ENCODE measurements around the gene TIMP2.

Gene TIMP2

DNA sequence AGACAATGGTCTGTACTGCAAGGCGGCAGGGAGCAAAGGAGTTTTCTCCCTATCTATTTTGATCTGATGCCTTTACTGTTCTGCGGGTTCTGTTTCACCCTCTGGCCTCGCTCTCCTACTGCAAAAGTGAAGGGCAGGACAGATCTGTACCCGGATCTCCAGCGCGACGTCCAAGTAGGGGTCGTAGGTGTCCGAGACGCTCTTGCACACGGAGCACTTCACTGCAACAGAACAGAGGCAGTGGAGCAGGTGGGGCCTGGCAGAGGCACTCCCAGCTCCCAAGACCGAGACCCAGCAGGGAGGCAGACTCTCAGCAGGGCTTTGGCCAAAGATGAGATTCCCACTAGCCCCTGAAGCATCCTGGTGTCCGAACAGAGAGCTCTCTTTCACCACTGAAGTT is 104.3 kb downstream of the TIMP2 start:
- H3K36me3 ChIP-seq (ENCODE audit: low read depth): peaks cover 92% of the 10 kb centered on the region
- H3K9me3 ChIP-seq (ENCODE audit: severe bottlenecking): no peaks in the 10 kb centered on the region
- no peak overlapping the region for H3K27ac ChIP-seq (ENCODE audit: poor library complexity, severe bottlenecking)
- no peak overlapping the region for H3K4me3 ChIP-seq (ENCODE audit: severe bottlenecking)
- no peaks in the 10 kb centered on the region for H3K4me1 ChIP-seq (ENCODE audit: insufficient read depth, poor library complexity, severe bottlenecking)
- TF ChIP-seq, protein P1, sequence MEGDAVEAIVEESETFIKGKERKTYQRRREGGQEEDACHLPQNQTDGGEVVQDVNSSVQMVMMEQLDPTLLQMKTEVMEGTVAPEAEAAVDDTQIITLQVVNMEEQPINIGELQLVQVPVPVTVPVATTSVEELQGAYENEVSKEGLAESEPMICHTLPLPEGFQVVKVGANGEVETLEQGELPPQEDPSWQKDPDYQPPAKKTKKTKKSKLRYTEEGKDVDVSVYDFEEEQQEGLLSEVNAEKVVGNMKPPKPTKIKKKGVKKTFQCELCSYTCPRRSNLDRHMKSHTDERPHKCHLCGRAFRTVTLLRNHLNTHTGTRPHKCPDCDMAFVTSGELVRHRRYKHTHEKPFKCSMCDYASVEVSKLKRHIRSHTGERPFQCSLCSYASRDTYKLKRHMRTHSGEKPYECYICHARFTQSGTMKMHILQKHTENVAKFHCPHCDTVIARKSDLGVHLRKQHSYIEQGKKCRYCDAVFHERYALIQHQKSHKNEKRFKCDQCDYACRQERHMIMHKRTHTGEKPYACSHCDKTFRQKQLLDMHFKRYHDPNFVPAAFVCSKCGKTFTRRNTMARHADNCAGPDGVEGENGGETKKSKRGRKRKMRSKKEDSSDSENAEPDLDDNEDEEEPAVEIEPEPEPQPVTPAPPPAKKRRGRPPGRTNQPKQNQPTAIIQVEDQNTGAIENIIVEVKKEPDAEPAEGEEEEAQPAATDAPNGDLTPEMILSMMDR (IDR thresholded peaks at IDR 0.05; ENCODE audit: poor library complexity, severe bottlenecking): no peak
- ATAC-seq (ENCODE audit: low read depth) (no peak), DNase-seq (ENCODE audit: low spot score) (no peak)
- no peaks in the 10 kb centered on the region for H3K27me3 ChIP-seq (ENCODE audit: insufficient read depth, poor library complexity, severe bottlenecking)

DNA sequence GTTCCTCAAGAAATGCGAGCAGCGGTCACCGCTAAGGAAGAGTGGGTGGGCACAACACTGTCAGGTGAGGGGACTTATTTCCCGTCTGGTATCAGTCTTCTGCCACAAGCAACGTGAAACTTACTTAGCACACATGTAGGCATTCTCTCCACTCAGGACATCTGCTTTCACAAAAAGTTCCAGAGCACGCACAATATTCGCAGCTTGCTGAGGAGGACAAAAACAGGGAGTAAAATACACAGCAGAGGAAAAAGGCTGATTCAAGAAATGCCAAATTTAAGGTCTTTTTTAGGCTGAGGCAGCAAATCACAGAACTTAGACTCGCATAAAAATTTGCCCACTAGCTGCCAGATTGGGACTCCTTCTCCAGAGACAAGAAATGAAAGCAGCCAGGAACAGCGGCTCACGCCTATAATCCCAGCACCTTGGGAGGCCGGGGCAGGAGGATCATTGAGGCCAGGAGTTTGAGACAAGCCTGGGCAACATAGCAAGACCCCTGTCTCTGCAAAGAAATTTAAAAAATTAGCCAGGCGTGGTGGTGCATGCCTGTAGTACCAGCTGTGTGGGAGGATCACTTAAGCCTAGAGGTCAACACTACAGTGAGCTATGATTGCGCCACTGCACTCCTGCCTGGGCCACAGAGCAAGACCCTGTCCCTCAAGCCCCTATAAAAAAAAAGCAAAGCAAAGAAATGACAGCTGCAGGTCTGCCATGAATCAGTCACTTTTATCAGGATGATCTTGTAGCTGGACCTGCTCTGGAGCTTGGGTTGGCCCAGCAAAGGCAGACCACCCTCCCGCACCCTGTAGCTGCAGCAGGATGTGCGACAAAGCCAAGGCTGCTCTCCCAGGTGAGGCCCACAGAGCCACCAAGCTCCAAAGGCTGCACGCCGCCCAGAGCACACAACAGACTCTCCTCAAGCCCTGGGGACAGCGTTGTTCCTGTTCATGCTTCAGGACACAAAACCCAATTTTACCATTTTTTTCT is 105.1 kb downstream of the TIMP2 start:
- TF ChIP-seq, protein P1 (IDR thresholded peaks at IDR 0.05; ENCODE audit: poor library complexity, severe bottlenecking): no peak
- Histone ChIP-seq H3K27me3 (ENCODE audit: insufficient read depth, poor library complexity, severe bottlenecking) (no peaks in the 10 kb centered on the region), H3K4me1 (ENCODE audit: insufficient read depth, poor library complexity, severe bottlenecking) (no peaks in the 10 kb centered on the region), H3K9me3 (ENCODE audit: severe bottlenecking) (no peaks in the 10 kb centered on the region), H3K4me3 (ENCODE audit: severe bottlenecking) (no peak overlapping the region), H3K27ac (ENCODE audit: poor library complexity, severe bottlenecking) (no peak overlapping the region), H3K36me3 (ENCODE audit: low read depth) (peaks cover 94% of the 10 kb centered on the region)
- DNase-seq (ENCODE audit: low spot score) (no peak), ATAC-seq (ENCODE audit: low read depth) (no peak)

DNA sequence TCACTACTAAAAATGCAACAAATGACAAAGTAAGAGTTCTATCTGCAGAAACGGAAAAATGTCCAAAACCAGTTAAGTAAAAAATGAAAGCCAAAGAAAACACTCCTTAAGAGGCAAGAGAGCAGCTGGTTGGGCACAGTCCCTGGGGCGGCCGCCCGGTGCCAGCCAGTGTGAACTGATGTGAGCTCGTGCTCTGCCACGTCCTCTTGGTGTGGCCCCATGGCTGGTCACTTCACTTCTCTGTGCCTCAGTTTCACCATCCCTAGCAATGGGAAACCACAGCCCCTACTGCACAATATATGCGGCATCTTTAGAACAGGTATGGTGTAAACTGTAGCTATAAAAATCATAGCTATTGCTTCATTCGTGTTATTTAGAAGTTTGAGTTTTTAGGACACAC is 105.8 kb downstream of the TIMP2 start:
- Histone ChIP-seq H3K4me1 (ENCODE audit: insufficient read depth, poor library complexity, severe bottlenecking) (no peaks in the 10 kb centered on the region), H3K27ac (ENCODE audit: poor library complexity, severe bottlenecking) (no peak overlapping the region)

DNA sequence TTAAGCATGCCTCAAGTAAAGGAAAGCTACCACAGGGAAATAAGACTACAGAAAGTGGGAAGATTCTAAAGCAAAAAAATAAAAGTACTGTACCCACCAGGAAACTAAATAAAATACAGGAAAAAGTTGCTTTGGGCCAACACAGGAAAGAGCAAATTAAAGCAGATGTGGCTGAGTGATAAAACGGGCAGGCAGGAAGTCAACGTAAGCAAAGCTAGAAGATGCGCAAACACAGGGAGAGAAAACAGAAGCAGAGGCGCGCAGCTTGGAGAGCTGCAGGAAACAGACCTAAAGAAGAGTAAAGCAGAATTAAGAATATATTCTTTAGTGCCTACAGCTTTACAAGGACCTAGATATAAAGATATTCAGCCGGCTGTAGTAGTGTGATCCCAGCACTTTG is 106.3 kb downstream of the TIMP2 start:
- Histone ChIP-seq H3K27me3 (ENCODE audit: insufficient read depth, poor library complexity, severe bottlenecking) (no peaks in the 10 kb centered on the region), H3K36me3 (ENCODE audit: low read depth) (peaks cover 94% of the 10 kb centered on the region), H3K4me1 (ENCODE audit: insufficient read depth, poor library complexity, severe bottlenecking) (no peaks in the 10 kb centered on the region), H3K27ac (ENCODE audit: poor library complexity, severe bottlenecking) (no peak overlapping the region), H3K9me3 (ENCODE audit: severe bottlenecking) (no peaks in the 10 kb centered on the region), H3K4me3 (ENCODE audit: severe bottlenecking) (no peak overlapping the region)
- DNase-seq (ENCODE audit: low spot score): no peak
- ATAC-seq (ENCODE audit: low read depth): no peak
- TF ChIP-seq, protein P1 (IDR thresholded peaks at IDR 0.05; ENCODE audit: poor library complexity, severe bottlenecking): no peak

More for the DNA sequence above, 105.8 kb downstream of the TIMP2 start:
- ATAC-seq (ENCODE audit: low read depth) (no peak), DNase-seq (ENCODE audit: low spot score) (no peak)
- Histone ChIP-seq H3K27me3 (ENCODE audit: insufficient read depth, poor library complexity, severe bottlenecking) (no peaks in the 10 kb centered on the region), H3K4me3 (ENCODE audit: severe bottlenecking) (no peak overlapping the region), H3K9me3 (ENCODE audit: severe bottlenecking) (no peaks in the 10 kb centered on the region), H3K36me3 (ENCODE audit: low read depth) (peaks cover 94% of the 10 kb centered on the region)
- TF ChIP-seq, protein P1 (IDR thresholded peaks at IDR 0.05; ENCODE audit: poor library complexity, severe bottlenecking): no peak

Data from RWPE2 (cell line).